AG08395 (cell line): ENCODE measurements around the gene CYP11A1.
"Not testable (repeated sequence)": the region's sequence is repeated elsewhere in the genome, so short reads cannot be mapped to it uniquely, and the experiment has no call there.

Source experiments
- DNase-seq: peaks from one replicate; pipeline ENCODE4 v3.0.0; 2012; ENCODE audit warnings: mixed read lengths, low spot score

Gene CYP11A1

GRCh38 chr15:74400915-74401757 lies 33.7 kb upstream of the CYP11A1 start:
- DNase-seq: no peak

- DNase-seq: no peak
These were observed 32.9 kb upstream of the CYP11A1 start for GRCh38 chr15:74400313-74400860.

GRCh38 chr15:74399511-74400312 lies 32.3 kb upstream of the CYP11A1 start:
- DNase-seq: peak; percentile 45

- DNase-seq: no peak
These were observed 31.7 kb upstream of the CYP11A1 start for GRCh38 chr15:74399100-74399499.

- no peak for DNase-seq
These were observed 30.7 kb upstream of the CYP11A1 start for GRCh38 chr15:74398183-74398582.

GRCh38 chr15:74397239-74398068 lies 30.0 kb upstream of the CYP11A1 start:
- no peak for DNase-seq

- DNase-seq: no peak
These were observed 29.2 kb upstream of the CYP11A1 start for GRCh38 chr15:74396445-74397238.

GRCh38 chr15:74396146-74396438 lies 28.6 kb upstream of the CYP11A1 start:
- DNase-seq: no peak

GRCh38 chr15:74395319-74396145 lies 28.1 kb upstream of the CYP11A1 start:
- no peak for DNase-seq

GRCh38 chr15:74394090-74394846 lies 26.8 kb upstream of the CYP11A1 start:
- DNase-seq: no peak

GRCh38 chr15:74393423-74393822 lies 26.0 kb upstream of the CYP11A1 start:
- DNase-seq: no peak

GRCh38 chr15:74392902-74393301 lies 25.5 kb upstream of the CYP11A1 start:
- DNase-seq: no peak

- DNase-seq: peak; percentile 82
These were observed 25.0 kb upstream of the CYP11A1 start for GRCh38 chr15:74392451-74392830.

GRCh38 chr15:74391582-74392450 lies 24.4 kb upstream of the CYP11A1 start:
- DNase-seq: no peak

GRCh38 chr15:74390647-74391288 lies 23.3 kb upstream of the CYP11A1 start:
- DNase-seq: no peak

GRCh38 chr15:74390049-74390646 lies 22.7 kb upstream of the CYP11A1 start:
- DNase-seq: not testable (repeated sequence)

GRCh38 chr15:74389241-74390048 lies 22.0 kb upstream of the CYP11A1 start:
- DNase-seq: no peak
